Fibroblast of skin of scalp (primary cell): Measurements from ENCODE around the gene NLRP13.

Experiments
- DNase-seq: peaks from one replicate; pipeline ENCODE4 v3.0.0-alpha.2; 2013

Gene NLRP13

DNA sequence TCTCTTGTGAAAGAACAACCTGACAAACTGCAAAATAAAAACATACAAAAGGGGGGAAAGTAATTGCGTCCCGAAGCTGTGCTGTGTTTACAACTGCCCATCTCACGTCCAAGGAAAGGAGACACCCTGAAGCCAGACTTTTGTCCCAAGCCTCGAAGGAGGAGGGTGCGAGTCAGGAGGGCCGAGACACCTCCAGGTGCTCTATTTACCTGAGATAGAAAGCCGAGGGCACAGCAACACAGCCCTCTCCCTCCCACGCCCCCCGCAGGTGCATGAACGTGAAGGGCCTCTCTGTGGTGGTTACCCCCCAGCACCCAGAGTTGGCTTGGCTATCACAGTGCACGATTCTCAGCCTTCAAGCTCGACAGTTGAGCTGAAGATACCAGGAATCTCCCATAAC is 33.2 kb downstream of the NLRP13 start:
- no peak for DNase-seq

DNA sequence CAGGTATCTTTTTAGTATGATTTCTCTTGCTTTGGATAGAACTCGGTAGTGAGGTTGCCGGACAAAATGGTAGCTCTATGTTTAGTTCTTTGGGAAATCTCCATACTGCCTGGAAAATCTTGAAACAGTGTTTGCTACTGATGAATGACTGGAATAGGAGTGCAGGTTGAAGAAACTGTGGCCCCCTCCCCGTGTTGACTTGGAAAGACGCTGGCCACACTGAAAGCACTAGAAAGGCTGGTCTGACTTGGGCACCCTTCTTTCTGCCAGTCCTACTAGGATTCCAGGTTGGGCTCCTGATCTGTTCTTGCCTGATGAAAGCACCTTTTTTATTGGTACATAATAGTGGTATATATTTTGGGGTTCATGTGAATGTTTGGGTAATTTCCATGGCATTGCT is 49.5 kb downstream of the NLRP13 start:
- DNase-seq = no peak

DNA sequence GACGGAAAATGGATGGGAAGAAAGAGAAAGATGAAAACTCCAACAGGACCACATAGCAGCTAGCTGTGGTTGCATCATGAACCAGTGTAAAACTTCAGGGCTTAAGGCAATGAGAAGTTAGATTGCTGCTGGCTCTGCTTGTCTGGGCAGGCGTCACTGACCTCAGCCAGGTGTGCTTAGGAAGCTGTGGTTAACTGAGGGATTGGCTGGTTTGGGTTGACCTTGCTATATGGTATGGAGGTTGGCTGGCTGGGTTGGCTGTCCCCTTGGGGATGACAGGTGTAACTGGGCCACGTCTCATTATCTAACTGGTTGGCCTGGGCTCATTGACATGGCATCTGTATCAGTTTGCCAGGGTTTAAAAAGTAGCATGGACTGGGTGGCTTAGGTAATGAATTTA is 54.9 kb downstream of the NLRP13 start:
- no peak for DNase-seq

DNA sequence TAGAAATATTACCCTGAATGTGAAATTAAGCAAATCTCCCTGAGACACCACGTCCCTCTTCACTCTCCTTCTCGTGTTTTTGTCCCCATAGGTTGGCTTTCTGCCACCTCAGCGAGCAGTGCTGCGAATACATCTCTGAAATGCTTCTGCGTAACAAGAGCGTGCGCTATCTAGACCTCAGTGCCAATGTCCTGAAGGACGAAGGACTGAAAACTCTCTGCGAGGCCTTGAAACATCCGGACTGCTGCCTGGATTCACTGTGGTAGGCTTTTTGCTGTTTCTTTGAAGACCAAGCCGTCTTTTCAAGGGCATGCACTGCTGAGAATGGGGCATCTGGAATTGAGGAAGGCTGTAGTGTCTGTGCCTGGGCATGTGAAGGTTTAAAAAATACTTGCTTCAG is 61.4 kb downstream of the NLRP13 start:
- no peak for DNase-seq

DNA sequence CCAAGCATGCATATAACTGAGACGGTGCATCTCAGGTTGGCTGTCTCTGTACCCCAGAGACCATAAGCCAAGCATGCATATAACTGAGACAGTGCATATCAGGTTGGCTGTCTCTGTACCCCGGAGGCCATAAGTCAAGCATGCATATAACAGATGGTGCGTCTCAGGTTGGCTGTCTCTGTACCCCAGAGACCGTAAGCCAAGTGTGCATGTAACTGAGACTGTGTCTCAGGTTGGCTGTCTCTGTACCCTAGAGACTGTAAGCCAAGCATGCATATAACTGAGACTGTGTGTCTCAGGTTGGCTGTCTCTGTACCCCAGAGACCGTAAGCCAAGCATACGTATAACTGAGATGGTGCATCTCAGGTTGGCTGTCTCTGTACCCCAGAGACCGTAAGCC is 65.0 kb downstream of the NLRP13 start:
- no peak for DNase-seq

DNA sequence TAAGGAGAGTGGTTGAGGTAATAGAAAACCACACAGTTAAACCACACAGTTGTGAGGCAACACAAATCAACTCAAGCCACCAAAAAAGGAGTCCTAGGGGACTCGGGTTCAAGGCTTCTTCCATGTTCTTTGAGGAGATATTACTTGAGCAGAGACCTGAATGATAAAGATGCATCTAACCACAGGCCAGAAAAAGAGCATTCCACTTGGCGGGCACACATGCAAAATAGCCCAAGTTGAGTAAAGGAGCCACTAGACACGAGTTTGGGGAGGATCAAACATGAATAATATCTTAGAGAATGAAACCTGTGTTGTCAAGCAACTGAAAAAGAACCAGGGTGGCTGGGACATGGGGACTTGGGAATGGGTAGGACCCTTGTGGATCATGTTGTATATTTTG is 65.6 kb downstream of the NLRP13 start:
- no peak for DNase-seq

DNA sequence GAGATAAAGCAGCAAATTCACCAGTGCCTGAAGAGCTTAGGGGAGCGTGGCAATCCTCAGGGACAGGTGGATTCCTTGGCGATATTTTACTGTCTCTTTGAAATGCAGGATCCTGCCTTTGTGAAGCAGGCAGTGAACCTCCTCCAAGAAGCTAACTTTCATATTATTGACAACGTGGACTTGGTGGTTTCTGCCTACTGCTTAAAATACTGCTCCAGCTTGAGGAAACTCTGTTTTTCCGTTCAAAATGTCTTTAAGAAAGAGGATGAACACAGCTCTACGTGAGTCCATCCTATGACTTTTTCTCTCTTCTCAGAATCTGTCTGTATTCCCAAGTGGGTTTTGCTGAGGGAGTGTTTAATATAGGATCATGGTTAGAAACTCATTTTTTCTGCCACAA is 73.2 kb downstream of the NLRP13 start:
- DNase-seq = no peak

DNA sequence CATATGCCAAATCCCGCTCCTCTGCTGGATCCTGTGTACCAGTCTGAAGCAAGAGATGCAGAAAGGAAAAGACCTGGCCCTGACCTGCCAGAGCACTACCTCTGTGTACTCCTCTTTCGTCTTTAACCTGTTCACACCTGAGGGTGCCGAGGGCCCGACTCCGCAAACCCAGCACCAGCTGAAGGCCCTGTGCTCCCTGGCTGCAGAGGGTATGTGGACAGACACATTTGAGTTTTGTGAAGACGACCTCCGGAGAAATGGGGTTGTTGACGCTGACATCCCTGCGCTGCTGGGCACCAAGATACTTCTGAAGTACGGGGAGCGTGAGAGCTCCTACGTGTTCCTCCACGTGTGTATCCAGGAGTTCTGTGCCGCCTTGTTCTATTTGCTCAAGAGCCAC is 73.7 kb downstream of the NLRP13 start:
- DNase-seq = no peak

DNA sequence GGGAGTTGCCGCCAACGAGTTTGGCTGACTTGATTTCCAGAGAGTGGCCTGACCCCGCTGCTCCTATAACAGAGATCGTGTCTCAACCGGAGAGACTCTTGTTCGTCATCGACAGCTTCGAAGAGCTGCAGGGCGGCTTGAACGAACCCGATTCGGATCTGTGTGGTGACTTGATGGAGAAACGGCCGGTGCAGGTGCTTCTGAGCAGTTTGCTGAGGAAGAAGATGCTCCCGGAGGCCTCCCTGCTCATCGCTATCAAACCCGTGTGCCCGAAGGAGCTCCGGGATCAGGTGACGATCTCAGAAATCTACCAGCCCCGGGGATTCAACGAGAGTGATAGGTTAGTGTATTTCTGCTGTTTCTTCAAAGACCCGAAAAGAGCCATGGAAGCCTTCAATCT is 74.2 kb downstream of the NLRP13 start:
- DNase-seq = no peak

DNA sequence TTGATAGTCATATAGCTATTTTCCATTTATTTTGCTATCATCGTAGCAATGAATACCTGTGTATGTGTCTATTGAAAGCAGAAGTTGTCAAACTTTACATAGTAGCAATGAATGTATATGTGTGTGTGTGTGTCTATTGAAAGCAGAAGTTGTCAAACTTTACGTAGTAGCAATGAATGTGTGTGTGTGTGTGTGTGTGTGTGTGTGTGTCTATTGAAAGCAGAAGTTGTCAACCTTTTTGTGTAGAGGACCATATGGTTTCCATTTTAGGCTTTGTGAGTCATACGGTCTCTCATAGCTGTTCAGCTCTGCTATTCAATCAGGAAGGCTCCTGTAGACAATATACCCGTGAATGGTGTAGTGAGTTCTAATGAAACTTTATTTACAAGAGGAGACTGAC is 75.0 kb downstream of the NLRP13 start:
- DNase-seq = no peak

DNA sequence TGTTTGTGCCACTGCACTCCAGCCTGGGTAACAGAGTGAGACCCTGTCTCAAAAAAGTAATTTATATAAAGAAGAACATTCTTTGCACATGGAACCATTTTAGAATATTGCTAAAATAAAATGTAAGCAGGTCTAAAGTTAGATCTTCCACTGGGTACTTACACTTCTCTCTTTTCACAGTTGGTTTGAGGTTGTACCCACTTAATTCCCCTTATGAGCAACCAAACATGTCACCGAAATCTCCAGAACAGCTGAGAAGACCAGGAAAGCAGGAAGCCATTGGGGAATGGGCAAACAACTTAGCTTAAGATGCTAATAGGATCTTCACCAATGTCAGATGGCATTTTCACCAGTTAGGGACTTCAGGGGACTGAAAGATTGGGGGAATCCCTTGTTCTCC is 77.0 kb downstream of the NLRP13 start:
- DNase-seq = no peak
